HL-60 (cell line): ENCODE results near the gene PXDN.

Experiments
- DNase-seq, 2 experiments: peaks; one replicate each; pipeline ENCODE4 v3.0.0-alpha.2; 2010 to 2020; ENCODE audit warnings: low read depth in 1 of 2, low spot score in 1 of 2
- H3K27ac ChIP-seq: fragments of 250-450 bp; sonication (Bioruptor Pico); replicated peaks from 2 replicates; pipeline ENCODE4 v1.5.1; 2020; ENCODE audit warnings: mild to moderate bottlenecking, moderate library complexity
- H3K27me3 ChIP-seq: fragments of 250-450 bp; sonication (Bioruptor Pico); 2 replicates; pipeline ENCODE4 v1.5.1; 2021; ENCODE audit warnings: mild to moderate bottlenecking, moderate library complexity; ENCODE audit not compliant: insufficient read depth, poor library complexity, severe bottlenecking
- H3K4me3 ChIP-seq: replicated peaks from 2 replicates; pipeline ENCODE4 v1.5.1; 2011; ENCODE audit warnings: mild to moderate bottlenecking, control low read depth, low read length; ENCODE audit not compliant: insufficient read depth
- GABPA ChIP-seq: IDR thresholded peaks from 2 replicates; pipeline ENCODE4 v1.6.1; 2012; ENCODE audit warnings: low read depth
- POLR2AphosphoS5 ChIP-seq: IDR thresholded peaks from 2 replicates; pipeline ENCODE4 v1.6.1; 2012; ENCODE audit warnings: low read depth
- SPI1 ChIP-seq: IDR thresholded peaks from 2 replicates; pipeline ENCODE4 v1.6.1; 2012; ENCODE audit warnings: low read depth, mild to moderate bottlenecking, borderline replicate concordance
- TF ChIP-seq, protein P1 (sequence below): IDR thresholded peaks from one replicate; pipeline ENCODE4 v1.5.1; 2011; ENCODE audit warnings: low read length, control low read depth, inconsistent platforms; ENCODE audit not compliant: insufficient read depth
- TF ChIP-seq, protein P2 (sequence below): IDR thresholded peaks from 2 replicates; pipeline ENCODE4 v1.6.1; 2012; ENCODE audit warnings: low read depth; ENCODE audit not compliant: insufficient replicate concordance

PXDN gene

DNA sequence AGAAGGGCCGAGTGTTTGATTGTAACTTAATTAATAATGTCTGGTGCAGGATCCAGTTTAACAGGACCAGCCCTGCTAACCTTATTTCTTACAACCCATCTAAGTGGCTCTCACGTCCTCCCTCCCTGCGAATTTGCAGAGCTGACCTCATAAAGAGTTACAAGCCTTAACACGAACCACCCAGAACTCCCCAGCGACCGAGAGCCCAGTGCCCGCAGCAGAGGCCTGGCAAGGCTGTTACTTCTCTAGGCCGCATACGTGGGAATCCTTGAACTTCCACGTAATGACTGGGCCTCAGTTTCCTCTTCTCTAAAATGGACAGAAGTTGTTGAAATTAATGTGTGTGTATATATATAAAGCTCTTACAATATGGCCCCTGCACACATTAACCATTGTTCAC is 55.5 kb downstream of the PXDN start:
- H3K27me3 ChIP-seq = no peaks in the 10 kb centered on the region
- H3K27ac ChIP-seq = no peak overlapping the region
- no peak for TF ChIP-seq POLR2AphosphoS5
- no peak for TF ChIP-seq SPI1
- TF ChIP-seq, protein P1, sequence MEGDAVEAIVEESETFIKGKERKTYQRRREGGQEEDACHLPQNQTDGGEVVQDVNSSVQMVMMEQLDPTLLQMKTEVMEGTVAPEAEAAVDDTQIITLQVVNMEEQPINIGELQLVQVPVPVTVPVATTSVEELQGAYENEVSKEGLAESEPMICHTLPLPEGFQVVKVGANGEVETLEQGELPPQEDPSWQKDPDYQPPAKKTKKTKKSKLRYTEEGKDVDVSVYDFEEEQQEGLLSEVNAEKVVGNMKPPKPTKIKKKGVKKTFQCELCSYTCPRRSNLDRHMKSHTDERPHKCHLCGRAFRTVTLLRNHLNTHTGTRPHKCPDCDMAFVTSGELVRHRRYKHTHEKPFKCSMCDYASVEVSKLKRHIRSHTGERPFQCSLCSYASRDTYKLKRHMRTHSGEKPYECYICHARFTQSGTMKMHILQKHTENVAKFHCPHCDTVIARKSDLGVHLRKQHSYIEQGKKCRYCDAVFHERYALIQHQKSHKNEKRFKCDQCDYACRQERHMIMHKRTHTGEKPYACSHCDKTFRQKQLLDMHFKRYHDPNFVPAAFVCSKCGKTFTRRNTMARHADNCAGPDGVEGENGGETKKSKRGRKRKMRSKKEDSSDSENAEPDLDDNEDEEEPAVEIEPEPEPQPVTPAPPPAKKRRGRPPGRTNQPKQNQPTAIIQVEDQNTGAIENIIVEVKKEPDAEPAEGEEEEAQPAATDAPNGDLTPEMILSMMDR = no peak
- DNase-seq = no peak
- H3K4me3 ChIP-seq = no peak overlapping the region

DNA sequence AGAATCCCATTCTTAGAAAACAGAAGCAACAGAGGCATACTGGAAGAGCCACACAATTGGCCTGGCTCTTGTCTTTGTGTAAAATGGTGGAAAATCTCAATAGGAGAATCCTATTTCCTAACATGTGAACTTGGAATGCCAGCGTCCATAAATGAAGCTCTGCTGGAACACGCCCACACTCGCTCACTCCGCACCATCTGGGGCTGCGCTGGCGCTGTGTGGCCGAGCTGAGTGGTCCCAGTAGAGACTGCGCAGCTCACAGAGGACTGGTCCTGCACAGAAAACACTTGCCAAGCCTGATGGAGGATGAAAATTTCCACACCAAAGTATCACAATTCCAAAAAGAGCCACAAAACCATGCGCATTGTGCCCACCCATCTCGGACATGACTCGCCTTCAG is 56.2 kb downstream of the PXDN start:
- H3K4me3 ChIP-seq = no peak overlapping the region
- no peak overlapping the region for H3K27ac ChIP-seq
- TF ChIP-seq SPI1 (no peak), POLR2AphosphoS5 (no peak), GABPA (no peak)
- TF ChIP-seq, protein P2, sequence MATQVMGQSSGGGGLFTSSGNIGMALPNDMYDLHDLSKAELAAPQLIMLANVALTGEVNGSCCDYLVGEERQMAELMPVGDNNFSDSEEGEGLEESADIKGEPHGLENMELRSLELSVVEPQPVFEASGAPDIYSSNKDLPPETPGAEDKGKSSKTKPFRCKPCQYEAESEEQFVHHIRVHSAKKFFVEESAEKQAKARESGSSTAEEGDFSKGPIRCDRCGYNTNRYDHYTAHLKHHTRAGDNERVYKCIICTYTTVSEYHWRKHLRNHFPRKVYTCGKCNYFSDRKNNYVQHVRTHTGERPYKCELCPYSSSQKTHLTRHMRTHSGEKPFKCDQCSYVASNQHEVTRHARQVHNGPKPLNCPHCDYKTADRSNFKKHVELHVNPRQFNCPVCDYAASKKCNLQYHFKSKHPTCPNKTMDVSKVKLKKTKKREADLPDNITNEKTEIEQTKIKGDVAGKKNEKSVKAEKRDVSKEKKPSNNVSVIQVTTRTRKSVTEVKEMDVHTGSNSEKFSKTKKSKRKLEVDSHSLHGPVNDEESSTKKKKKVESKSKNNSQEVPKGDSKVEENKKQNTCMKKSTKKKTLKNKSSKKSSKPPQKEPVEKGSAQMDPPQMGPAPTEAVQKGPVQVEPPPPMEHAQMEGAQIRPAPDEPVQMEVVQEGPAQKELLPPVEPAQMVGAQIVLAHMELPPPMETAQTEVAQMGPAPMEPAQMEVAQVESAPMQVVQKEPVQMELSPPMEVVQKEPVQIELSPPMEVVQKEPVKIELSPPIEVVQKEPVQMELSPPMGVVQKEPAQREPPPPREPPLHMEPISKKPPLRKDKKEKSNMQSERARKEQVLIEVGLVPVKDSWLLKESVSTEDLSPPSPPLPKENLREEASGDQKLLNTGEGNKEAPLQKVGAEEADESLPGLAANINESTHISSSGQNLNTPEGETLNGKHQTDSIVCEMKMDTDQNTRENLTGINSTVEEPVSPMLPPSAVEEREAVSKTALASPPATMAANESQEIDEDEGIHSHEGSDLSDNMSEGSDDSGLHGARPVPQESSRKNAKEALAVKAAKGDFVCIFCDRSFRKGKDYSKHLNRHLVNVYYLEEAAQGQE = no peak
- TF ChIP-seq, protein P1 = no peak
- DNase-seq = no peak
- no peaks in the 10 kb centered on the region for H3K27me3 ChIP-seq

DNA sequence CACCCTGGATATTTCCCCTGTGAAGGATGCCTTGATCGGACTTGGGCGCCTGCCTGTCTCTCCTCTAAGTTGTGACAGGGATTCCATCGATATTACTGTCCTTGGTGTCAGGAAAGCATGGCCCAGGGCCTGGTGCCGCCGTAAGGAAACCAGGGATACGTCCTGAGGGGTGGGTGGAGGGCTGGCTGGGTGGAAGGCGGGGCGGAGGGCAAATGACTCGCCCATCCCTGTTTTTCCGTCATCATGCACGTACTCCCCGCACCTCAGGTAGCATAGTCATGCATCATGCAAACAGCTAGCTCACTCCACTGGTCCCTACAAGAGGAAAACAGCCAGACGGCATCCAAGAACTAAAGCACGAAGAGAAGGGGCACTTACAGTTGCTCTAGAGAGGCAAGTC is 57.1 kb downstream of the PXDN start:
- H3K4me3 ChIP-seq = no peak overlapping the region
- H3K27me3 ChIP-seq = no peaks in the 10 kb centered on the region
- H3K27ac ChIP-seq = no peak overlapping the region
- no peak for TF ChIP-seq POLR2AphosphoS5
- TF ChIP-seq GABPA = no peak
- TF ChIP-seq, protein P2 = no peak
- TF ChIP-seq, protein P1 = no peak
- no peak for TF ChIP-seq SPI1
- DNase-seq = no peak

DNA sequence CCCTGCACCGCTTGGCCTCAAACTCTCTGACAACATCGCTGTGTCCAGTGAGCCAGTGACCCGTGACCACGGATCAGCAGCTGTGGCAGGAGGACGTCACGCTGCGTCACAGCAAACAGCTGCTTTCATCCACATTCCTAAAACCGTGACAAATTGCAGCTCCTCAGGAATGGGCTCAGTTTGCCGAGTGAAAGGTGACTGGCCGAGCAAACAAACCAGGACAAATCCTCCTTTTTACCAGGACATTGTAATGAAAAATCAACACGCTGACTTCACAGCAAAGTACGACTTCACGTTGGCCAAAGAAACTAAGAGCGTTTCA is 57.6 kb downstream of the PXDN start:
- H3K4me3 ChIP-seq = no peak overlapping the region
- H3K27me3 ChIP-seq = no peaks in the 10 kb centered on the region
- no peak overlapping the region for H3K27ac ChIP-seq
- TF ChIP-seq, protein P1 = no peak
- no peak for TF ChIP-seq SPI1
- no peak for TF ChIP-seq POLR2AphosphoS5
- TF ChIP-seq GABPA = no peak
- TF ChIP-seq, protein P2 = no peak
- DNase-seq = no peak
